IPS-20b (cell line): ENCODE data around the gene LAMA5.

Experiments used
- H3K27ac ChIP-seq: one replicate; pipeline ENCODE4 v1.5.1; 2013; ENCODE audit warnings: low read length
- H3K27me3 ChIP-seq: 2 replicates; pipeline ENCODE4 v1.6.1; 2013; ENCODE audit warnings: mild to moderate bottlenecking, low read length, inconsistent platforms; ENCODE audit not compliant: insufficient read depth
- H3K36me3 ChIP-seq: 2 replicates; pipeline ENCODE4 v1.6.1; 2013; ENCODE audit warnings: low read depth, mild to moderate bottlenecking, inconsistent platforms, low read length, moderate library complexity; ENCODE audit not compliant: insufficient read depth
- H3K4me1 ChIP-seq: 2 replicates; pipeline ENCODE4 v1.6.1; 2013; ENCODE audit warnings: mild to moderate bottlenecking, control low read depth, inconsistent platforms, low read length, moderate library complexity; ENCODE audit not compliant: insufficient read depth
- H3K4me3 ChIP-seq: 2 replicates; pipeline ENCODE4 v1.5.1; 2013; ENCODE audit warnings: mild to moderate bottlenecking, low read length, inconsistent platforms
- H3K9ac ChIP-seq: 2 replicates; pipeline ENCODE4 v1.6.1; 2013; ENCODE audit warnings: low read depth, mild to moderate bottlenecking, inconsistent platforms, low read length, moderate library complexity
- H3K9me3 ChIP-seq: 2 replicates; pipeline ENCODE4 v1.6.1; 2013; ENCODE audit warnings: mild to moderate bottlenecking, low read depth, low read length, inconsistent platforms; ENCODE audit not compliant: insufficient read depth

Gene LAMA5

GRCh38 chr20:62402456-62403150 is 35.5 kb upstream of the LAMA5 start:
- Histone ChIP-seq H3K9me3 (no peaks in the 10 kb centered on the region), H3K9ac (no peak overlapping the region), H3K36me3 (no peaks in the 10 kb centered on the region), H3K4me3 (no peak overlapping the region), H3K27me3 (peaks cover 2% of the 10 kb centered on the region; the same call in 1 of the 2 replicates), H3K27ac (no peak overlapping the region), H3K4me1 (0 out of 2 replicates have a peak, but pooled peaks cover 3% of the 10 kb centered on the region)

GRCh38 chr20:62401331-62401779 is 34.2 kb upstream of the LAMA5 start:
- 0 out of 2 replicates have a peak, but pooled peaks cover under 1% of the 10 kb centered on the region for H3K4me1 ChIP-seq

GRCh38 chr20:62400541-62400940 is 33.4 kb upstream of the LAMA5 start:
- no peaks in the 10 kb centered on the region for H3K27me3 ChIP-seq
- H3K36me3 ChIP-seq = no peaks in the 10 kb centered on the region
- H3K4me1 ChIP-seq = no peaks in the 10 kb centered on the region
- H3K9me3 ChIP-seq = no peaks in the 10 kb centered on the region
- H3K9ac ChIP-seq = no peak overlapping the region
- H3K4me3 ChIP-seq = no peak overlapping the region
- H3K27ac ChIP-seq = no peak overlapping the region

More at GRCh38 chr20:62401331-62401779, 34.2 kb upstream of the LAMA5 start:
- no peak overlapping the region for H3K4me3 ChIP-seq
- no peak overlapping the region for H3K9ac ChIP-seq
- no peaks in the 10 kb centered on the region for H3K9me3 ChIP-seq
- H3K27ac ChIP-seq = no peak overlapping the region
- H3K27me3 ChIP-seq = no peaks in the 10 kb centered on the region; the same call in 1 of the 2 replicates
- no peaks in the 10 kb centered on the region for H3K36me3 ChIP-seq

GRCh38 chr20:62400021-62400420 is 32.9 kb upstream of the LAMA5 start:
- H3K36me3 ChIP-seq = no peaks in the 10 kb centered on the region
- H3K4me1 ChIP-seq = no peaks in the 10 kb centered on the region
- no peak overlapping the region for H3K9ac ChIP-seq
- H3K4me3 ChIP-seq = no peak overlapping the region
- H3K9me3 ChIP-seq = no peaks in the 10 kb centered on the region
- H3K27ac ChIP-seq = no peak overlapping the region
- H3K27me3 ChIP-seq = no peaks in the 10 kb centered on the region

GRCh38 chr20:62398120-62398821 is 31.2 kb upstream of the LAMA5 start:
- Histone ChIP-seq H3K9me3 (no peaks in the 10 kb centered on the region), H3K4me1 (no peaks in the 10 kb centered on the region), H3K9ac (no peak overlapping the region), H3K4me3 (no peak overlapping the region), H3K27ac (no peak overlapping the region), H3K36me3 (no peaks in the 10 kb centered on the region), H3K27me3 (no peaks in the 10 kb centered on the region)

- H3K27ac ChIP-seq = no peak overlapping the region
- no peak overlapping the region for H3K4me3 ChIP-seq
- H3K4me1 ChIP-seq = no peaks in the 10 kb centered on the region
- no peaks in the 10 kb centered on the region for H3K27me3 ChIP-seq
- no peaks in the 10 kb centered on the region for H3K9me3 ChIP-seq
- H3K9ac ChIP-seq = no peak overlapping the region
- no peaks in the 10 kb centered on the region for H3K36me3 ChIP-seq
Observed at GRCh38 chr20:62396367-62397239, 29.5 kb upstream of the LAMA5 start.

GRCh38 chr20:62395311-62396242 is 28.5 kb upstream of the LAMA5 start:
- H3K4me1 ChIP-seq = no peaks in the 10 kb centered on the region
- no peaks in the 10 kb centered on the region for H3K36me3 ChIP-seq
- H3K27ac ChIP-seq = no peak overlapping the region
- no peak overlapping the region for H3K4me3 ChIP-seq
- no peaks in the 10 kb centered on the region for H3K9me3 ChIP-seq
- no peaks in the 10 kb centered on the region for H3K27me3 ChIP-seq
- H3K9ac ChIP-seq = no peak overlapping the region

GRCh38 chr20:62394248-62395245 is 27.4 kb upstream of the LAMA5 start:
- no peak overlapping the region for H3K9ac ChIP-seq
- H3K36me3 ChIP-seq = peaks cover 8% of the 10 kb centered on the region
- no peak overlapping the region for H3K27ac ChIP-seq
- no peak overlapping the region for H3K4me3 ChIP-seq
- no peaks in the 10 kb centered on the region for H3K9me3 ChIP-seq
- H3K4me1 ChIP-seq = no peaks in the 10 kb centered on the region
- H3K27me3 ChIP-seq = no peaks in the 10 kb centered on the region

GRCh38 chr20:62393830-62394229 is 26.7 kb upstream of the LAMA5 start:
- Histone ChIP-seq H3K27me3 (no peaks in the 10 kb centered on the region), H3K4me1 (no peaks in the 10 kb centered on the region; the same call in 1 of the 2 replicates), H3K9me3 (no peaks in the 10 kb centered on the region), H3K4me3 (no peak overlapping the region), H3K27ac (no peak overlapping the region), H3K9ac (no peak overlapping the region), H3K36me3 (peaks cover 15% of the 10 kb centered on the region)

- no peak overlapping the region for H3K4me3 ChIP-seq
- peaks cover 21% of the 10 kb centered on the region for H3K36me3 ChIP-seq
- H3K27me3 ChIP-seq = no peaks in the 10 kb centered on the region
- no peak overlapping the region for H3K9ac ChIP-seq
- no peaks in the 10 kb centered on the region for H3K9me3 ChIP-seq
- no peak overlapping the region for H3K27ac ChIP-seq
- no peaks in the 10 kb centered on the region; the same call in 1 of the 2 replicates for H3K4me1 ChIP-seq
Observed at GRCh38 chr20:62393335-62393665, 26.2 kb upstream of the LAMA5 start.
